T-helper 1 cell (primary cell): Measurements from ENCODE around the gene CLINT1.
A peak's percentile ranks its signal among the peaks of the same experiment; 100 is the strongest.

Source experiments
- DNase-seq, 5 donors: peaks; one replicate each; pipeline ENCODE4 v3.0.0-alpha.2; 2012 to 2020

The CLINT1 gene

DNA sequence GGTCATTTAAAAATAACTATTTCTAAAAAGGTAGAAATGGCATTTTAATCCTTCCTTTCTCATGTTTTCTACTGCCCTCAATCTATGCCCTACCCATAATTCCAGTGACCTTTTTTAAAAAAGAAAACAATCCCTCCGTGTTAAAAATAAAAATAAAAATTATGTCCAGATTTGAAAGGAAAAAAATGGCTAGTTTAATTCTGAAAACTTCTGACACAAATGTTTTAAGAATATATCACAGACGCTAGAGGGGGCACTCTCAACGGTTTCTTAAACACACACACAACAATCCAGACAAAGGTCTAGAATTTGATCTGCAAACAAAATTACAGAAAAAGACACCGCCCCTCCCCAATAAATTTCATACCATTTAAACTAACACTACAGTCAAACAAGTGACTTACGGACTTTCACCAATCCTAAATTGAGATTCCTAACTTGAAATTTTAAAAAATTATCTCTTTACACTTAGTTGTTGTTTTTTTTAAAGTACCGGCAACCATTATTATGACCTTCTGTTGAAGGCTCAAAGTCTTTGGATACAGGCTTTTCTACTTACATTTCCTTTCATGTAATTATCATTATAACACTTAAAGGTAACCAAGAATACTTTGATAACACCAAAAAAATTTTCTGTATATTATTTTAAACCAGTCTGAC lies 38.2 kb downstream of the CLINT1 start:
- peak in 1 of 5 donors; percentile 32 for DNase-seq

DNA sequence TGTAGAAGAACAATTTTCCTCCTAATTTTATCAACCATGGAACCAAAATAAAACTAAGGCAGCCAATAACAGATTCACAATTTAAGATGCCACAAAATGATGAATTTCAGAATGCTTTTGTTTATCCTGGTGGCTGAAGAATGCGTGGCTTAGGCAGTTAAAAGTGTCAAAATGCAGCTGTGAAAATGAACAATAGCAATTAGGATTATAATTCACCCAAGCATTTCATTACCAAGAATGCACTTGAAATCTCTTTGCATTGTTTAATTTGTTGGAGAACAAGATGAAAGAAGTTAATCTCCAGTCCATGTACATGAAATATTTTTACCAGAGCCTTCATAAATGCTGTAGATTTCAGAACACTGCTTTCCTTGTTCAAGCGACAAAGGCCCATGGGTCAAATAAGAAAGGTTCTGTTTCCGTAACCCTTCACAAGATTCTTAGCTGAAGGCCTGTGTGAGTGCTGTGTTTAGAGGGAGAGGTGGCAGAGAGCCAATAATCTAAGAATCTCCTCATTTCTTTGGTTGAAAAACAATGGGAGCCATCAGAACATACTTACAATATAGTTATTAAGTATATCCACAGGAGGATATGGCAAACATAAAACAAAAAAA lies 39.3 kb downstream of the CLINT1 start:
- DNase-seq, result no peak

DNA sequence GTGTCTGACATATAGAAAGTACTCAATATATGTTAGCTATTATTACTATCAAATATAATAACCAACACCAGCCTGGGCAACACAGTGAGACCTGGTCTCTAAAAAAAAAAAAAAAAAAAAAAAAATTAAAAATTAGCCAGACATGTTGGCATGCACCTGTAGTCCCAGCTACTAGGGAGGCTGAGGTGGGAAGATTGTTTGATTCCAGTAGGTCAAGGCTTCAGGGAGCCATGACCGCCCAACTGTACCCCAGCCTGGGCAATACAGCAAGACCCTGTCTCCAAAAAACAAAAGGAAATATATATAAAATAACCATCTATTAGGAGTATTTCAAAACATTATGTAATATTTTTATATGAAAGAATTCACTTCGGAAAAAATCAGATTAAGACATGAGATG lies 40.6 kb downstream of the CLINT1 start:
- no peak for DNase-seq

DNA sequence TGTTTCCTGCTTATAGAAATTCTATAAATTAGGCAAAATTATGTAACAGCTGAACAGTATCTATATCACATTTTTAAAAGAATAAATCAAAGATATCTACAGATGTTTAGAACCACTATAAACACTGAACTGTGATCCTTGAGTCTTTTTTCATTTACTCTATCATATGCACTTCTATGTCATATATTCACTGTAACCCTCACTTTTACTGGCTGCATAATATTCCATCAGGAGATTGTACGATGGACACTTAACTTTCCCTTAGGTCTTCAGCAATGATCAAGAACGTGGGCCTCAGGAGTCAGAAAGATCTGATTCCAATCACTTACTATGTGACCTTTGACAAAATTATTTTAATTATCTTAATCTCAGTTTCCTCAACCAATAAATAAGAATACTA lies 41.0 kb downstream of the CLINT1 start:
- no peak for DNase-seq

DNA sequence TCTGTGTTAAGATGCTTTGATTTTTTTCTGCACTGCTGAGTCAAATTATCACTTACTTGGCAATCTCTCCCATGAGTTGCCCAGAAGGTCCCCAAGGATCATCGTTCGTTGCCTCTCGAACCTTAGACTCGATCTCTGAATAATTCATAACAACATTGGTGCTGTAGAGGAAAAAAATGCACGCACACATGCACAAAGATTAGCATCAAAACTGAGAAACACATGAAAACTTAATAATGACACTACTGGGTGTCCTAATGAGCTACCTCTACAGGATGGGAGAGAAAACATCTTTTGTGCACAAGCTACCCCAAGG lies 41.6 kb downstream of the CLINT1 start:
- no peak for DNase-seq

DNA sequence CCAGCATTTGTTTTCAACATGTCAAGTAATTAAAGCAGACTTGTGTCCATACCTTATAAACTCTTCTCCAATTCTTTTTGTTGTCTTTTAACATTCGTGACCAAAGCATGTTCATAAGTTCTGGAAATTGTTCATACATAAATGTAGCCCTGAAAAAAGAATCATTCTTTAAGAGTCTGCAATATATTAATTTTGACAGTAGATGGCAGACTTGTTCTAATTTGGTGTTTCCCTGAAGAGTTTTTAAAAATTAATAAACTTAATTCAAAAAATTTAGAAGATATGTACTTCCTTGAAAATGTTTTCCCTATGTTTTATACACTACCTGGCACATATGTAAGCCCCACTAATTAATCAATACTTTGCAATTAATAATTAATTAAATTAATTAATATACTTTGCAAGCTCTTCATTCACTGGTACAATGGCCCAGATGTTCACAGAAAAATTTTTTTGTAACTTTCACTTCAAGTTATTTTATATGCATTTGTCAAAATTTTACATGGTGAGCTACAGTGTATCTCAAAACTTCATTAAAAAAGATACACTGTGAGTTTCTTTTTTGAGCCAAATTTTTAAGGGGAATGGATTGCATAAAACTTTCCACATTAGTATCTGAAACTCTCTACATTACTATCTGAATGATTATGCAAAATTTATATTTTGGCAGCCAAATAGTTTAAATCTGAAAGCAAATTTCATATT lies 42.1 kb downstream of the CLINT1 start:
- peak in 1 of 5 donors; percentile 10 for DNase-seq

DNA sequence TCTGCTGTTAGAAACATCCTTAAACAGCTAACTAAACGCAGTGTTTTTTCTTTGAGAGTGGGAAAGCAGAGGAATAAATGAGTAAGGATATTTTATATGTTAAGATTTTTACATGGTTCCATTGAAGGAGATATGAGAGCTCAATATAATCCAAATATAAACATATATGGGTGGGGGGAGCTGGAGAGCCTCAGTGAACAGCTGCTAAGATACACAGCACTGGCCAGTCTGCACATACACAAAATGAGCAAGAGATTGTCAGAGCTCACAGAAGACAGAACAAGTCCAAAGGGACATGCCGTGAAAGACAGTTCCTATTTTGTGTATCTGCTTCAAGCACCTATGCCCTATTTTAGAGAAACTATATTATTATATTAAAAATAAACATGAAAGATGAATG lies 46.9 kb downstream of the CLINT1 start:
- DNase-seq, result no peak

DNA sequence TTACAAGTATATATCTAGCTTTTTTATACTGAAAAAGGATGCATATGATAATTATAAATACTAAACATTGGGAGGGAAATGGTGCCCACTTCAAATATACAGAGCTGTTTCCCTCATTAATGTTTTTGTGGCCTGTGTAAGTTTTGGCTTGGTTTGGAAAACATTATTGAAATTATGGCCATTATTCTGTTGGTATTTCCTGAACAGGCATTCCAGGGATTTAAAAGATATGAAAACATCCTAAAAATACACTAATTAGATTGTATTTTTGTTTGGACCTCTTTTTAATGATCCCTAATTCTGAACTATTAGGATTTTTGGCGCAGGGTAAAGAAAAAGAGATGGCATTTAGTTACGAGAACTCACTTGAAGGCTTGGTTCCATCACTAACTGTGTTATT lies 50.9 kb downstream of the CLINT1 start:
- no peak for DNase-seq

DNA sequence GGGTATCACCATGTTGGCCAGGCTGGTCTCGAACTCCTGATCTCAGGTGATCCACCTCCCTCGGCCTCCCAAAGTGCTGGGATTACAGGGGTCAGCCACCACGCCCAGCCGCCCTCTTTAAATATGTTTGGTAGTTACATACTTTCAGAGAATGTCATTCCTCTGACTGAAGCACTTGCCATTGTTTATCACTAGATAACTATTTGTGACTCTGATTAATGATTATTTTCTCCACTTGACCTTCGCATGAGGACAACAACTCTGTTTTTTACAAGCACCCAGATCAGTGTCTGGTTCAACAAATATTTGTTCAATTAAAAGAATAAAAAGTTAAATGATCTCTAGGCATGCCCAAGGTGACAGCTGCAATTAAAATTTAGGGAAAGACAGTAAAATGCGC lies 56.2 kb downstream of the CLINT1 start:
- DNase-seq, result no peak

DNA sequence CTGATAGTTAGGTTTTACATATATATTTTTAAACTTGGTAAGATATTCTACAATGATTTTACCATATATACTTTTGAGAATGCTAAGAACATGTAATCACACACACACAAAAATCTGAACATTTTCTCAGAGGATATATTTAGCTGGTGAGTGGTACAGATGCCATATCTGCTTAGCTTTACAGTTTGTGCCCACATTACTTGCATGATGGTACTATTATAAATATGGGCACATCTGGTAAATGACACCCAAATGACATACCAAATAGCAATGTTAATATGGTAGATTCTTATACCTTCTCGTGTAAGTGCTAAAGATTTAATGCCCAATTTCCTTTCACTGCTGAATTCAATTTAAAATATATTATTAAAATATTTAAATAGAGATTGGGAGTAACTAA lies 58.8 kb downstream of the CLINT1 start:
- DNase-seq, result no peak

DNA sequence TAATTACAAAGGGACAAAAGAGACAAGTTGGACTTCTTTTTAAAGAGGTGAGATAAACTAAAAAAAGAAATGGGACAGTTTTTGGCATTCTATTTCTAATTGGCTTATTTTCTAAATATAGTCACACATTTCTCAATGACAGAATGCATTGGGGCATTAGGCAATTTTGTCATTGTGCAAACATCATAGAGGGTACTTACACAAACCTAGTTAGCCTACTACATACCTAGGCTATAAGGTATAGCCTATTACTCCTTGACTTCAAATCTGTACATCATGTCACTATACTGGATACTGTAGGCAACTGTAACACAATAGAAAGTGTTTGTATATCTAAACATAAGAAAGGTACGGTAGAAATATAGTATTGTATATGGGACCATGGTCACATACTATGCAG lies 59.4 kb downstream of the CLINT1 start:
- no peak for DNase-seq

DNA sequence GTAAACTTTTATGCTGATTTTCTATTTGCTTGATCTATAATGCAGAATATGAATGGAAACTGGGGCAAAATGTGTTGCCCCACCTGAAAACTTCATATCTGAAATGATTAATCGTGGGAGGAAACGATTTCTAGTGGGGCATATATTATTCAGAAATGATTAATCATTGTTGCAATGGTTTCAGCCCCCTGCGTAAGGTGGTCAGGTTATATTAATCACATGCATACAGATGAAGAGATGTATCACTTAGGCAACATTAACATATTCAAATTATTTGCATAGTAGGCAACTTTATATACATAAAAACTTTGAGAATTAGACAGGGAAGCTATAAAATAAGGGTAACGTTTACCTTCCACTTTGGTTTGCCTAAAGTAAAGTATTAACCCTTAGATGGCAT lies 65.6 kb downstream of the CLINT1 start:
- DNase-seq, result no peak

DNA sequence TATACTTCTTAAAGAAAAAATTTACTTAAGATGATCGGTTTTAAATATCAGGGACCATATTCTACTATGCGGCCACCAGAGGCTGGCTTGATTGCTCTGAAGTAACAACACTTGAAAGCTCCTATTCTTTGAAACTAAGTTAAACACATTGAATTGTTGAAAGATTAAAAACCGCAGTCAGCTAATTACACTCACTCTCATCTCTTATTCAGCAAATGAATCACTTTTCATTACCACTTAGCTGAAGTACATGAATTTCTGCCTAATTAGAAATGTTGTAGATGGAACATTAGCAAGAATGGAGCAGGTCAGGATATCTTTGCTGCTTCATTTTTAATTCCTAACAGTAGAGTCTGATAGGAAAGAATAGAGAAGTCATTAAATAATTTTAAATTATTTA lies 73.1 kb downstream of the CLINT1 start:
- DNase-seq, result no peak

DNA sequence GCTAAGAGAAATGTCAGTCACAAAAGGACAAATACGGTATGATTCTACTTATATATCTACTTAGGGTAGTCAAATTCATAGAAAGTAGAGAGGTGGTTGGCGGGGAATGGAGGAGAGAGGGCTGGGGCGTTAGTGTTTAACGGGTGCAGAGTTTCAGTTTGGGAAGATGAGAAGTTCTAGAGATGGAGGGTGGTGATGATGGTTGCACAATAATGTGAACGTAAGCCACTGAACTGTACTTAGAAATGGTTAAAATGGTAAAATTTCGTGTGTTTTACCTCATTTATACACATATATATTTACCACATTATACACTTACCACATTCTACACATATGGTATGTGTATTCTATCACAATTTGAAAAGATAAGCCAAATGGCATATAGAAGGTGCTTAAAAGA lies 79.7 kb downstream of the CLINT1 start:
- DNase-seq, result no peak

DNA sequence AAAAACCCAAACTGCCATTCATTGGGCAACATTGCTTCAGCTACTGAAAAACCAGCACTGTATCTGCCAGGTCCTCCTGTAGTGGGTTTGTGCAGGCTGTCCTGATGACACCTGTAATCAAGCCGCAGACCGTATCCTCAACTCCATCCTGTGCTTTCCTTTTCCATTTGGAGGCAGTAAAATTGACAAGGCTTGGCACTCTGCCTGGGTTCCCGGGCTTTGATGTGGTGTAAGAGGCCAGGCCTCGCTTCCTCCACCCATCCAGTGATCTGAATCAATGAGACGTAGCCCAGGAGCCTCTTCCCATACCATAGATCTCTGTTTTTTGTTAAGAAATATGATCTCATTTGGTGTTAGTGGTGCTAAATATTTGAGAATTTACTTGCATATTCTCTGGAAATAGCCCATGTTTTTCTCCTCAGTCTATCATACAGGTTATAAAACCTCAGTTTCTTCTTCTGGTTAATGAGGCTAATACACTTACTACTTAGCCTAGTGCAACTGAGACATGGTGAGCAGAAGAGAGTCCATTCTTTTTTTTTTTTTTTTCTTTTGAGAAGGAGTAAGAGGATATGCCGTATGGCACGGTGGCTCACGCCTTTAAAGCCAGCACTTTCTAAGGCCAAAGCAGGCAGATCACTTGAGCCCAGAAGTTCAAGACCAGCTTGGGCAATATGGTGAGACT lies 80.7 kb downstream of the CLINT1 start:
- DNase-seq, result no peak

DNA sequence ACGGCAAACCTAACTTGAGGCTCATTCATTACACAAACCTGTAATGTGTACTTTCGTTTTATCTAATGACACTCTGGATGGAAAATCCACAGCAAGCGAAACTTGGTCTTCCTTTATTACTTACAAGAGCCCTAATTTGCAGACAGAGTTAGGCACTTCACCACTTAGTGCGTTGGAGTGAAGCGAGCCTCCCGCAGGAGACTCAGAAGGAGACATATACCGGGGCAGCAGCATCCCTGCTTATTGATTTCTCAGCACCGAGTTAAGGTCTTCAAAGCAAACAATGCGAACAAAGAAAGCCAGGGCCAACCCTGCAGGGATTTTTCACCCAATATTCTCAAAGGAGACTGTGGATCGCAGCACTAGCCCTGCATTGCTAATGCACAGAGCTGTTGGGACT lies 86.8 kb downstream of the CLINT1 start:
- no peak for DNase-seq

DNA sequence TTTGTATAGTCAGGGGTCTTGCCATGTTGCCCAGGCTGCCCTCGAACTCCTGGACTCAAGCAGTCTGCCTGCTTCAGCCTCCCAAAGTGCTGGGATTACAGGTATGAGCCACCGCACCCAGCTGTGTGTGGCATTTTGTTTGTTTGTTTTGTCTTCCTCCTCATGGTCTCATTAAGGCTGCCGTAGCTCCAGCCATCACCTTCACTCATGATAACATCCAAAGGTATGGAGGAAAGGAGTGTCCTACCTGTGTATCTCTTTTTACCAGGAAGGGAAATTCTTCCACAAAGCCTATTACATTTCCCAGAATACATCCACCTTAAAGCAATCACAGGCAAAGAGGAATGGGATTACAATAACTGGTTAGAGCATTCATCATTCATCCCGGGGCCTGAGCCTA lies 88.3 kb downstream of the CLINT1 start:
- no peak for DNase-seq

DNA sequence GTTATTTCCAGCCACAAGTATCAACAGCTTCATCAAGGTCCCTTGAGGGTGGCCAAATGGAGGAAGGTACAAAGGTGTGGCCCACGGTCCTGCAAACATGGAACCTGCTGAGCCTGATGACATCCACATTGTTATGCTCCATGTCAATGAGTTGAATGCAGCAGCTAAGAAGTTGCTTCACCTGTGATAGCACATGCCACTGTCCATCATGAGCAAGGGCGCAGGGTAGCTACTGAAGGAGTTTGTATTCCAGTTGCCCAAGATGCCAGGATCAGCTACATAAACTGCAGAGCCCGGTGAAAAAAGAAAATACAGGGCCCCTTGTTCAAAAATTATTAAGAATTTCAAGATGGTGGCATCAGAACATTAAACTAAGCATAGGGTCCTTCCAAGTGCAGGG lies 91.3 kb downstream of the CLINT1 start:
- DNase-seq, result no peak

DNA sequence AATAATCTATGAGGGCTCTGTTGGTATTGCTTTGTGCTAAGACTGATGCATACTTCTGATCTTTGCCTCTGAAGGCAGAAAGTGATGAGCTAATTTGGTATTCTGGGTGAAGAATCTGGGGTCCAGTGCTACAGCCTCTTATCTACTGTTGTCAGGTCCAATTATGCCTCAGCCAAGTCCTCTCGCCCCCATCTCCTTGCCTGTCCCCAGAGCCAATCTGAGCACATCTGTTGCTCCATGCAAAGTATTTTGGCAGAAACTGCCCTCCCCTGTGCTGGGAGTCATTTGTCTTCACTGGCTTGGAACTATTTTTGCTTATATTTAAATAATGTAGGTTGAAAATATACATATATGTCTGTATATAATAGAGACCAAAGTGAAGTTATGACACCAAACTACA lies 92.0 kb downstream of the CLINT1 start:
- DNase-seq, result no peak

DNA sequence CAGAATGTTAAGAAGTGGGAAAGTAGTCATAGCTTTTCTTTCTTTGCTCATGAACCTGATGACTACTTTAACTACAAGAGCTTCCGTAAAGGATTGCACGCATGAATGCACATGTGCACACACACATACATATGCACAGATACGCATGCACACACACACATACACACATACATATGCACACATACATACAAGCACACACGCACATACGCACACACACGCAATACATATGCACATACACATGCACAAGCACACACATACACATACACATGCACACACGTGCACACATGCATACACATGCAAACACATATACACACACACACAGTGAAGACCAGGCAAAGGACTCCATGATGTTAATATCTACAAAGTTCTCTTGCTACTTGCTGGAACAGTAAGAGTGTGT lies 92.5 kb downstream of the CLINT1 start:
- no peak for DNase-seq

DNA sequence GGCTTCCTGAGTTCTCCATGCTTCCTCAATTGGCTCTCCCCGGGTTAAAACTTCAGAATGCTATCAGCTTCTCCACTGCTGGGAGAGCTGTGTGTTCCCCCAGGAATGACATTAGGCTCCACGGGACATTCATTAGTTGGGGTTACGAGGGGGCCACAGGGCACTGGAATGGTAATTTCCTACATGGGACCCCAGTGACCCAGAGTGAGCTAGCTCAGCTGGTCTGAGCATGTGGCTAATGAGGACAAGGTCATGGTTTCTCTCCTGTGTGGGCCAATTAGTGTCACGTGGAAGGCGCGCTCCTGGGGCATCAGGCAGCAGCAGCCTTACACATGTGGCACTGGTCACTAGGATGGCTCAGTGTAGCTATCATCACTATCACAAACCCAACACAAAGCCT lies 94.4 kb downstream of the CLINT1 start:
- DNase-seq, result no peak

DNA sequence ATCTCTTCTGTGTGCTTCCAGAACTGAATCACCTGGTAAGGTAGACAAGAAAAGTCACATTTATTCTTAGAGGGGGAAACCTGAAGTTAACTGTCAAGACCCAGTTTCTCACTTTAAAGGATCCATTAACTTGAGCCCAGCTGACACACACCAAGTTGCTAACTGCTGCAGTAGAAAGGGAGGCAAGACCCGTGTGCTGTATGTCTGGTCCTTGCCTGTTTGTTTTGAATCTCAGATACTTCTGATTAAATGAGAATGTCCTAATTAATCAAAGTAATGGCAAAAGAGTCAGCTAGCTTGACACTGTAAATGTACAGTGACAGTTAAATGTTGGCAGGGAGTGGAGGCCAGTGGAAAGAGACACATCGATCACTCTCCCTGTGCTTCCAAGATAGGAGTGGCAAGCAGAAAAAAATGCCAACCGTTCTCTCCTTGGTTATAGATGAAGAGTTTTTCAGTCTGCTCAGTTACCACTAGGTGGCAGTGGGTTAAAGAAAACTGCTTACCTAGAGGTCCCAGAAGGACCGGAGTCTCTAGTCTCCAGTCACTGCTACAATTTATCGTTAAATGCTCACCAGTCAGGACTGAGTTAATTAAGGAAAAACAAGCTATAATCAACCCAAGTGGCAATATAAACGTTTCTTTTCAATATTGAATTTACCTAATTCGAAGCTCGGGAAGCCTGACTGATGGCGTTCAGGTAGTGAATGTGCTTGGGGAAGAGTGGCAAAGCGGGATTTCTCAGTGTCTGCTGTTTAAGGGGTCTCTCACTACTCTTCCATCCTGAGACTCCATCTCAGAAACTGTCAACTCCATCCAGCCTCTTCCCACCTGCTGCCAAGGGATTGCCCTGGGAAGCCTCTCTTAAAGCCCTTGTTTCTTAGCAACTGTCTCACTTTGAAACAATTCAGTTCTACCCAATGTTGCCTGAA lies 97.0 kb downstream of the CLINT1 start:
- DNase-seq, result peak in 1 of 5 donors; percentile 50

DNA sequence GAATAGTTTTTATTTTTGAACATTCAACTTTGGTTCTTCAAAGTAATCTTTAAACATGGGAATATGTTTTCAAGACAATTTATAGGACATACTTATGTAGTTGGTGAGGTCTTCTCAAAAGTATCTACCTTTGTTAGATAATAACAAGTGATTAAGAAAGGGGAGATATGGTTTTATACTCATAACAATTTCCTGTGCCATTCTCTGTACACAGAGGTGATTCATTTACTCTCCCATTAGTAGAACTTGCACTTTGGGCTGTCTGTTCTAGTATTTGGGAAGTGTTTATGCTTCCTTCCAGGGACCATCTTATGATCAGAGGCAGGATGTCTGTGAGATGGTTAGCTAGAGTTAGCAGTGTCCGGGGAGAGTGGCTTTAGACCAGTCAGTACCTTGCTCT lies 100.2 kb downstream of the CLINT1 start:
- no peak for DNase-seq
